Sigmoid colon (tissue), 7 donors: ENCODE measurements around the gene PXN. TPM values are rescaled to one million over a fixed set of nuclear protein-coding genes. Genes with fewer than 3 reads are reported as not detected.

Experiments
- DNase-seq: peaks from one replicate; pipeline ENCODE4 v3.0.0-alpha.2; 2019
- H3K27ac ChIP-seq, 4 donors: fragments of 200-600 bp; sonication (generic); one replicate each; pipeline ENCODE4 v1.5.1; 2016 to 2019; ENCODE audit warnings: mild to moderate bottlenecking in 1 of 4
- H3K27me3 ChIP-seq, 3 donors: fragments of 200-600 bp; sonication (generic); one replicate each; pipeline ENCODE4 v1.5.1; 2019; ENCODE audit warnings: mild to moderate bottlenecking in 1 of 3
- H3K36me3 ChIP-seq, 4 donors: fragments of 200-600 bp; sonication (generic); one replicate each; pipeline ENCODE4 v1.5.1; 2016 to 2019
- H3K4me1 ChIP-seq, 4 donors: fragments of 200-600 bp; sonication (generic); one replicate each; pipeline ENCODE4 v1.5.1; 2017 to 2019
- H3K4me3 ChIP-seq, 4 donors: fragments of 200-600 bp; sonication (generic); one replicate each; pipeline ENCODE4 v1.5.1; 2017 to 2019; ENCODE audit warnings: mild to moderate bottlenecking in 2 of 4, moderate library complexity in 1 of 4
- H3K9me3 ChIP-seq, 4 donors: fragments of 200-600 bp in 3 of 4; sonication (generic) in 3 of 4; one replicate each; pipeline versions ENCODE4 v1.5.1 to v1.6.1; 2013 to 2019
- EP300 ChIP-seq, 4 donors: sonication (generic); formaldehyde crosslinking; IDR thresholded peaks; one replicate each; pipeline ENCODE4 v1.6.1; 2017; ENCODE audit warnings: antibody characterized with exemption in 4 of 4
- POLR2A ChIP-seq, 2 donors: fragments of 450-650 bp; IDR thresholded peaks; one replicate each; pipeline ENCODE4 v1.6.1; 2016; ENCODE audit warnings: antibody characterized with exemption in 2 of 2, mild to moderate bottlenecking in 2 of 2, moderate library complexity in 2 of 2
- POLR2AphosphoS5 ChIP-seq, 4 donors: sonication (generic); formaldehyde crosslinking; IDR thresholded peaks; one replicate each; pipeline ENCODE4 v1.6.1; 2017; ENCODE audit warnings: antibody characterized with exemption in 4 of 4
- WGBS, 2 donors: extraction: QIAGEN DNeasy Blood & Tissue Kit; methylation state at CpG; one replicate each; pipeline ENCODE4 v1.1.7; 2013; 5-methylcytosine and 5-hydroxymethylcytosine counted together
- intact Hi-C: fragments of 100-400 bp; cut with DNase I; formaldehyde crosslinking; loops from one replicate; pipeline ENCODE4 v1.15.1; 2023
- polyA plus RNA-seq, 3 donors: library from polyadenylated mRNA; stranded (reverse); fragments of 200-250 nt; gene quantifications; one replicate each; pipeline ENCODE4 v1.2.3, GENCODE V29; 2013
- total RNA-seq, 4 donors: library from RNA; depleted of rRNA; stranded (reverse); fragments of >200 nt; gene quantifications; one replicate each; pipeline ENCODE4 v1.1.0, GENCODE V29; 2016
- TF ChIP-seq, protein P1 (sequence below), 4 experiments: fragments of 450-650 bp in 3 of 4; fragments of 200-600 bp in 1 of 4; IDR thresholded peaks; one replicate each; pipeline ENCODE4 v1.5.1; 2016 to 2019; ENCODE audit warnings: antibody characterized with exemption in 4 of 4, mild to moderate bottlenecking in 3 of 4, moderate library complexity in 2 of 4
- donor health status: healthy with polysubstance abuse.
- donor health status: Bipolar disorder and iron deficiency.
- donor health status: healthy.

PXN gene
- total and polyA plus RNA-seq, 7 donors: 41.0 to 127 (median 79.3) TPM

- WGBS, 2 donors: 53 to 76% methylated on average over 3 of the region's 3 CpGs
- intact Hi-C loops: no loop called here
- no peak for DNase-seq
These were observed 18.9 kb upstream of the PXN start for GRCh38 chr12:120284381-120284780.

GRCh38 chr12:120283318-120283717 is 17.8 kb upstream of the PXN start:
- no peak overlapping the region for H3K27ac ChIP-seq
- H3K4me3 ChIP-seq: no peak overlapping the region
- intact Hi-C loops: no loop called here
- 72 to 78% methylated on average over 7 of the region's 7 CpGs for WGBS, 2 donors
- H3K4me1 ChIP-seq: no peaks in the 10 kb centered on the region
- DNase-seq: no peak
- no peaks in the 10 kb centered on the region for H3K9me3 ChIP-seq
- TF ChIP-seq POLR2A (IDR thresholded peaks at IDR 0.05) (no peak), POLR2AphosphoS5 (IDR thresholded peaks at IDR 0.05) (no peak), EP300 (IDR thresholded peaks at IDR 0.05) (no peak)
- TF ChIP-seq, protein P1, sequence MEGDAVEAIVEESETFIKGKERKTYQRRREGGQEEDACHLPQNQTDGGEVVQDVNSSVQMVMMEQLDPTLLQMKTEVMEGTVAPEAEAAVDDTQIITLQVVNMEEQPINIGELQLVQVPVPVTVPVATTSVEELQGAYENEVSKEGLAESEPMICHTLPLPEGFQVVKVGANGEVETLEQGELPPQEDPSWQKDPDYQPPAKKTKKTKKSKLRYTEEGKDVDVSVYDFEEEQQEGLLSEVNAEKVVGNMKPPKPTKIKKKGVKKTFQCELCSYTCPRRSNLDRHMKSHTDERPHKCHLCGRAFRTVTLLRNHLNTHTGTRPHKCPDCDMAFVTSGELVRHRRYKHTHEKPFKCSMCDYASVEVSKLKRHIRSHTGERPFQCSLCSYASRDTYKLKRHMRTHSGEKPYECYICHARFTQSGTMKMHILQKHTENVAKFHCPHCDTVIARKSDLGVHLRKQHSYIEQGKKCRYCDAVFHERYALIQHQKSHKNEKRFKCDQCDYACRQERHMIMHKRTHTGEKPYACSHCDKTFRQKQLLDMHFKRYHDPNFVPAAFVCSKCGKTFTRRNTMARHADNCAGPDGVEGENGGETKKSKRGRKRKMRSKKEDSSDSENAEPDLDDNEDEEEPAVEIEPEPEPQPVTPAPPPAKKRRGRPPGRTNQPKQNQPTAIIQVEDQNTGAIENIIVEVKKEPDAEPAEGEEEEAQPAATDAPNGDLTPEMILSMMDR (IDR thresholded peaks at IDR 0.05): no peak
- H3K27me3 ChIP-seq: no peaks in the 10 kb centered on the region
- H3K36me3 ChIP-seq: no peaks in the 10 kb centered on the region

More at GRCh38 chr12:120284381-120284780, 18.9 kb upstream of the PXN start:
- Histone ChIP-seq H3K4me3 (no peak overlapping the region), H3K27ac (no peak overlapping the region), H3K36me3 (no peaks in the 10 kb centered on the region), H3K4me1 (no peaks in the 10 kb centered on the region), H3K9me3 (no peaks in the 10 kb centered on the region), H3K27me3 (no peaks in the 10 kb centered on the region)
- TF ChIP-seq, protein P1 (IDR thresholded peaks at IDR 0.05): no peak

- Histone ChIP-seq H3K36me3 (no peaks in the 10 kb centered on the region), H3K4me3 (no peak overlapping the region), H3K9me3 (no peaks in the 10 kb centered on the region), H3K27me3 (no peaks in the 10 kb centered on the region), H3K27ac (no peak overlapping the region), H3K4me1 (no peaks in the 10 kb centered on the region)
- no peak for DNase-seq
- TF ChIP-seq, protein P1 (IDR thresholded peaks at IDR 0.05): no peak
- TF ChIP-seq POLR2A (IDR thresholded peaks at IDR 0.05): no peak
- no peak for TF ChIP-seq EP300 (IDR thresholded peaks at IDR 0.05)
- TF ChIP-seq POLR2AphosphoS5 (IDR thresholded peaks at IDR 0.05): no peak
- 96% methylated on average over 55 of the region's 57 CpGs for WGBS, 2 donors
- intact Hi-C loops: no loop called here
These were observed 12.9 kb upstream of the PXN start for GRCh38 chr12:120278137-120279069.

- no peak overlapping the region for H3K27ac ChIP-seq
- WGBS, 2 donors: 92 to 96% methylated on average over 6 of the region's 6 CpGs
- TF ChIP-seq POLR2A (IDR thresholded peaks at IDR 0.05) (no peak), POLR2AphosphoS5 (IDR thresholded peaks at IDR 0.05) (no peak), EP300 (IDR thresholded peaks at IDR 0.05) (no peak)
- TF ChIP-seq, protein P1 (IDR thresholded peaks at IDR 0.05): no peak
- H3K4me3 ChIP-seq: no peak overlapping the region
- H3K36me3 ChIP-seq: no peaks in the 10 kb centered on the region
- H3K4me1 ChIP-seq: no peaks in the 10 kb centered on the region
- no peaks in the 10 kb centered on the region for H3K9me3 ChIP-seq
- H3K27me3 ChIP-seq: no peaks in the 10 kb centered on the region
- DNase-seq: no peak
- intact Hi-C loops: no loop called here
These were observed 11.2 kb upstream of the PXN start for GRCh38 chr12:120276734-120277133.
